GM10248 (cell line): ENCODE measurements around the gene FAM185A.

ENCODE experiments used
- CTCF ChIA-PET: fragments of 300-600 bp; sonication (Branson Sonifier 250); formaldehyde crosslinking; extraction: SDS; loops from one replicate; lab custom pipeline; 2021; ENCODE audit warnings: antibody characterized with exemption; lab: Yijun Ruan, JAX
- POLR2A ChIA-PET: fragments of 350-650 bp; sonication (Branson Sonifier 250); formaldehyde crosslinking; extraction: SDS; loops from one replicate; lab custom pipeline; 2020; ENCODE audit warnings: antibody characterized with exemption; lab: Yijun Ruan, JAX
- DNase-seq: peaks from one replicate; pipeline ENCODE4 v3.0.0; 2012; ENCODE audit errors: extremely low spot score
- CTCF ChIP-seq: IDR thresholded peaks from 2 replicates; pipeline ENCODE4 v1.5.1; 2012; ENCODE audit warnings: mild to moderate bottlenecking, low read depth; ENCODE audit errors: extremely low read depth, missing control alignments, control extremely low read depth

Gene FAM185A

DNA sequence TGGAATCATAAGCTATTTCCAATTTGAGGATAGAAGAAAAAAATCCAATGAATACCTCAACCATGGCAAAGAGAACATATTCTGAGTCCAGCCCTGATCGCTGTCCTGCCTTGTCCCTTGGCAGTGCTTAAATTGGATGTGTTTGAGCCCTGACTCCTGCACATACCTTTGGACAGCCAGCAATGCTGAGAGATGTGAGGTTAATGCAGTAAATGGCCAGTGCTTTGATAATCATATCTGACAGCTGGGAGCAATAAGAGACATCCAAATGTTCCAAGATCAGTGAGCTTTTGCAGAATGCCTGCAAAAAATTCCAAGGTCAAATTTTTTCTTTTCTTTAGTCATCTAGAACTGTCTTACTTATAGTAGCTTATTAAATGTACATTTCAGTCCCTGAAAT is 83.9 kb downstream of the FAM185A start:
- DNase-seq: no peak
- no peak for TF ChIP-seq CTCF
- ChIA-PET CTCF (interaction anchor here (1.8 kb wide), 1 partner anchor 17 kb away, joined by 5 read pairs; no protein-coding TSS in a partner anchor), POLR2A (no interaction called here)

DNA sequence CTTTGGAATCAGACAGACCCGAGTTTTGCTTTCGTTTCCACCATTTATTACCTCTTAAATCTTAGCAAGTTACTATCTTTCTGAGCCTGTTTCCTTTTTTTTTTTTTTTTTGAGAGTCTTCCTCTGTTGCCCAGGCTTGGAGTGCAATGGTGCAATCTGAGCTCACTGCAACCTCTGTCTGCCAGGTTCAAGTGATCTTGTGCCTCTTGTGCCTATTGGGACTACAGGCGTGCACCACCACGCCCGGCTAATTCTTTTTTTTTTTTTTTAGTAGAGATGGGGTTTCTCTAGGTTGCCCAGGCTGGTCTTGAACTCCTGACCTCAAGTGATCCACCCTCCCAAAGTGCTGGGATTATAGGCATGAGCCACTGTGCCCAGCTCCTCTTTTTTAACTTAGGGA is 84.5 kb downstream of the FAM185A start:
- TF ChIP-seq CTCF: no peak
- ChIA-PET POLR2A (no interaction called here), CTCF (interaction anchor here (1.8 kb wide), 1 partner anchor 17 kb away, joined by 5 read pairs; no protein-coding TSS in a partner anchor)
- DNase-seq: no peak

GRCh38 chr7:102834466-102834865 is 85.7 kb downstream of the FAM185A start:
- no peak for DNase-seq
- ChIA-PET POLR2A (no interaction called here), CTCF (interaction anchor here (1.1 to 2.1 kb wide), 4 partner anchors 8 to 15 kb away, joined by 3 to 8 read pairs (median 3); no protein-coding TSS in a partner anchor)
- TF ChIP-seq CTCF: no peak

GRCh38 chr7:102834999-102835398 is 86.2 kb downstream of the FAM185A start:
- no peak for TF ChIP-seq CTCF
- DNase-seq: peak; percentile 44
- CTCF ChIA-PET: interaction anchor here (1.1 to 2.1 kb wide), 4 partner anchors 9 to 16 kb away, joined by 3 to 8 read pairs (median 3); no protein-coding TSS in a partner anchor
- POLR2A ChIA-PET: no interaction called here

GRCh38 chr7:102836191-102836919 is 87.6 kb downstream of the FAM185A start:
- CTCF ChIA-PET: interaction anchor here (1.4 kb wide), 1 partner anchor 8 kb away, joined by 3 read pairs; no protein-coding TSS in a partner anchor
- POLR2A ChIA-PET: no interaction called here

DNA sequence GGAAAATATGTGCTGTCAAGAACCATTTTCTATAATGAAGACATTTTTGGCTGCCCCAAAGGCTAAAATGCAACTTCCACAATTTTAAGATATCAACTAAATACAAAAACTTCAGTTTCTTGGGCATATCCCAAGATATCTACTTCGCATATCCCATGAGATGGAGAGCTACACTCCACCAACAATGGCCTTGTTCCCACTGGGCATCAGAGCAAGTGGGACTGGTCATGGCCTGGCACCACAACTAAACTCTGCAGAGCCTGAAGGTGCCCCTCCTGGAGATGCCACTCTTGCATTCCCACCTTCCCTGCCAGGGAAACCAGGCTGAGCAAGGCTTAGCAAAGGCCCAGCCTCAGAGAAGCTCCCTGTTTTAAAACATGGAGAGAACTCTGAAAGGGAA is 88.2 kb downstream of the FAM185A start:
- ChIA-PET POLR2A (no interaction called here), CTCF (interaction anchor here (0.7 kb wide), 1 partner anchor 11 kb away, joined by 3 read pairs; no protein-coding TSS in a partner anchor)
- DNase-seq: no peak
- no peak for TF ChIP-seq CTCF

More at GRCh38 chr7:102836191-102836919, 87.6 kb downstream of the FAM185A start:
- no peak for DNase-seq
- no peak for TF ChIP-seq CTCF
